PC-3 (cell line): ENCODE results near the gene PTPRN2.

Experiments
- EZH2phosphoT487 ChIP-seq: fragments of 300-600 bp; sonication (generic); IDR thresholded peaks from 2 replicates; pipeline ENCODE4 v1.6.1; 2018; ENCODE audit warnings: mild to moderate bottlenecking, antibody characterized with exemption, low read length, borderline replicate concordance
- TF ChIP-seq, protein P1 (sequence below): fragments of 300-600 bp; sonication (generic); conservative IDR thresholded peaks from 2 replicates; pipeline ENCODE4 v1.5.1; 2017; ENCODE audit warnings: antibody characterized with exemption, low read depth, mild to moderate bottlenecking, low read length

- TF ChIP-seq, protein P1, sequence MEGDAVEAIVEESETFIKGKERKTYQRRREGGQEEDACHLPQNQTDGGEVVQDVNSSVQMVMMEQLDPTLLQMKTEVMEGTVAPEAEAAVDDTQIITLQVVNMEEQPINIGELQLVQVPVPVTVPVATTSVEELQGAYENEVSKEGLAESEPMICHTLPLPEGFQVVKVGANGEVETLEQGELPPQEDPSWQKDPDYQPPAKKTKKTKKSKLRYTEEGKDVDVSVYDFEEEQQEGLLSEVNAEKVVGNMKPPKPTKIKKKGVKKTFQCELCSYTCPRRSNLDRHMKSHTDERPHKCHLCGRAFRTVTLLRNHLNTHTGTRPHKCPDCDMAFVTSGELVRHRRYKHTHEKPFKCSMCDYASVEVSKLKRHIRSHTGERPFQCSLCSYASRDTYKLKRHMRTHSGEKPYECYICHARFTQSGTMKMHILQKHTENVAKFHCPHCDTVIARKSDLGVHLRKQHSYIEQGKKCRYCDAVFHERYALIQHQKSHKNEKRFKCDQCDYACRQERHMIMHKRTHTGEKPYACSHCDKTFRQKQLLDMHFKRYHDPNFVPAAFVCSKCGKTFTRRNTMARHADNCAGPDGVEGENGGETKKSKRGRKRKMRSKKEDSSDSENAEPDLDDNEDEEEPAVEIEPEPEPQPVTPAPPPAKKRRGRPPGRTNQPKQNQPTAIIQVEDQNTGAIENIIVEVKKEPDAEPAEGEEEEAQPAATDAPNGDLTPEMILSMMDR: no peak
- no peak for TF ChIP-seq EZH2phosphoT487
These were observed 267.3 kb downstream of the PTPRN2 start for GRCh38 chr7:158320328-158320727.
